DND-41 (cell line): Measurements from ENCODE around the gene ELK4.

Experiments
- ATAC-seq: fragments of 200-7000 bp; cut with Tn5 transposase; 3 replicates; pipeline ENCODE4 v1.9.1; 2021; ENCODE audit warnings: low read depth; ENCODE audit not compliant: insufficient read depth
- DNase-seq: peaks from one replicate; pipeline ENCODE4 v3.0.0-alpha.2; 2020
- H2AFZ ChIP-seq: 2 replicates; pipeline ENCODE4 v1.6.0; 2012; ENCODE audit warnings: low read depth, low read length
- H3K27ac ChIP-seq: 2 replicates; pipeline ENCODE4 v1.5.1; 2012; ENCODE audit warnings: low read length, inconsistent platforms
- H3K27me3 ChIP-seq: fragments of 200-600 bp; sonication (generic); 2 replicates; pipeline ENCODE4 v1.6.0; 2012; ENCODE audit warnings: low read length, mild to moderate bottlenecking, inconsistent platforms; ENCODE audit not compliant: insufficient read depth, poor library complexity
- H3K36me3 ChIP-seq: 2 replicates; pipeline ENCODE4 v1.5.1; 2012; ENCODE audit warnings: low read length, inconsistent platforms; ENCODE audit not compliant: insufficient read depth
- H3K4me1 ChIP-seq: 2 replicates; pipeline ENCODE4 v1.5.1; 2012; ENCODE audit warnings: mild to moderate bottlenecking, low read length; ENCODE audit not compliant: insufficient read depth
- H3K4me2 ChIP-seq: 2 replicates; pipeline ENCODE4 v1.6.0; 2012; ENCODE audit warnings: mild to moderate bottlenecking, moderate library complexity, low read length, inconsistent platforms; ENCODE audit not compliant: insufficient read depth
- H3K4me3 ChIP-seq, 2 experiments: fragments of 200-600 bp in 1 of 2; shearing (Covaris generic) in 1 of 2; 2 replicates each; pipeline ENCODE4 v1.5.1; 2012 to 2016; ENCODE audit warnings: inconsistent platforms in 2 of 2, low read length in 2 of 2, mild to moderate bottlenecking in 2 of 2, low read depth in 1 of 2, moderate library complexity in 1 of 2
- H3K79me2 ChIP-seq: 2 replicates; pipeline ENCODE4 v1.6.0; 2012; ENCODE audit warnings: low read length, inconsistent platforms; ENCODE audit not compliant: insufficient read depth
- H3K9ac ChIP-seq: 2 replicates; pipeline ENCODE4 v1.6.0; 2012; ENCODE audit warnings: low read depth, mild to moderate bottlenecking, inconsistent platforms, low read length, moderate library complexity
- H3K9me3 ChIP-seq: 2 replicates; pipeline ENCODE4 v1.5.1; 2012; ENCODE audit warnings: low read length, moderate library complexity, mild to moderate bottlenecking, inconsistent platforms; ENCODE audit not compliant: insufficient read depth, severe bottlenecking
- H4K20me1 ChIP-seq: 2 replicates; pipeline ENCODE4 v1.6.0; 2012; ENCODE audit warnings: low read length; ENCODE audit not compliant: insufficient read depth
- EZH2 ChIP-seq: IDR thresholded peaks from 3 replicates; pipeline ENCODE4 v1.6.1; 2012; ENCODE audit warnings: borderline replicate concordance, low read depth, mild to moderate bottlenecking, moderate library complexity, low read length, inconsistent platforms; ENCODE audit not compliant: severe bottlenecking
- TF ChIP-seq, protein P1 (sequence below): IDR thresholded peaks from 2 replicates; pipeline ENCODE4 v1.5.1; 2012; ENCODE audit warnings: borderline replicate concordance, low read length, moderate library complexity, mild to moderate bottlenecking; ENCODE audit not compliant: poor library complexity, severe bottlenecking; ENCODE audit errors: extremely low read depth

Gene ELK4

DNA sequence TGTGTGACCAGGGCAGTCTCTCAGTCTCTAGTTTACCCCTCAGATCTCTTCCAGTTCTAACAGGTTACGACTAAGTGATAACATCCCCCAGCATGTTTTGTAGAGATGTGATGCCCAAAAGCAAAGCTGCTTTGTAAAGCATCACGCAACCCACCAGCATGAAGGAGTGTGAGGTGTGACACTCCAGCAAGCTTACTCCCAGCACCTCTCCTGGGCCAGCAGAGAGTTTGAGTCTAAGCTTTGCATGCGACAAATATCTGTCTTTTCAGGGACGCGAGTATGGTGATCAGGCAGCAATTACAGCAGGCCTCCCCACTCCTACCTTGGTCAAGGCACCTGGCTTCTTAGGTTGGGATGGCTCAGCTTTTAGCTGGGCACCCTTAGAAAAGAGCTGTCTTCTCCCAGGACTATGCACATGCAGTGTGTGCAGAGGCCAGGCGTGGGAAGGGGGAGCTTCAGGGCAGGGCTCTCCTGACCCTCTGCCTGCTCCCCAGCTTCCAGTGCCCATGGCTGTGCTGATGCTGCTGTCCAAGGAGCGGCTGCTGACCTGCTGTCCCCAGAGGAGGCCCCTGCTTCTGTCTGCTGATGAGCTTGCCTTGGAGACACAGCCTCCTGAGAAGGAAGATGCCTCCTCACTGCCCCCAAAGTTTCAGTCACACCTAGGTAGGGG, 48.2 kb downstream of the ELK4 start:
- H3K36me3 ChIP-seq = no peaks in the 10 kb centered on the region
- H3K4me3 ChIP-seq = no peak overlapping the region
- peaks cover 4% of the 10 kb centered on the region for H3K27me3 ChIP-seq
- no peaks in the 10 kb centered on the region for H3K79me2 ChIP-seq
- ATAC-seq (no peak), DNase-seq (no peak)
- no peak overlapping the region for H3K27ac ChIP-seq
- no peak overlapping the region for H3K4me2 ChIP-seq
- H2AFZ ChIP-seq = no peak overlapping the region
- H4K20me1 ChIP-seq = no peaks in the 10 kb centered on the region
- H3K9me3 ChIP-seq = no peaks in the 10 kb centered on the region
- H3K9ac ChIP-seq = no peak overlapping the region
- TF ChIP-seq, protein P1, sequence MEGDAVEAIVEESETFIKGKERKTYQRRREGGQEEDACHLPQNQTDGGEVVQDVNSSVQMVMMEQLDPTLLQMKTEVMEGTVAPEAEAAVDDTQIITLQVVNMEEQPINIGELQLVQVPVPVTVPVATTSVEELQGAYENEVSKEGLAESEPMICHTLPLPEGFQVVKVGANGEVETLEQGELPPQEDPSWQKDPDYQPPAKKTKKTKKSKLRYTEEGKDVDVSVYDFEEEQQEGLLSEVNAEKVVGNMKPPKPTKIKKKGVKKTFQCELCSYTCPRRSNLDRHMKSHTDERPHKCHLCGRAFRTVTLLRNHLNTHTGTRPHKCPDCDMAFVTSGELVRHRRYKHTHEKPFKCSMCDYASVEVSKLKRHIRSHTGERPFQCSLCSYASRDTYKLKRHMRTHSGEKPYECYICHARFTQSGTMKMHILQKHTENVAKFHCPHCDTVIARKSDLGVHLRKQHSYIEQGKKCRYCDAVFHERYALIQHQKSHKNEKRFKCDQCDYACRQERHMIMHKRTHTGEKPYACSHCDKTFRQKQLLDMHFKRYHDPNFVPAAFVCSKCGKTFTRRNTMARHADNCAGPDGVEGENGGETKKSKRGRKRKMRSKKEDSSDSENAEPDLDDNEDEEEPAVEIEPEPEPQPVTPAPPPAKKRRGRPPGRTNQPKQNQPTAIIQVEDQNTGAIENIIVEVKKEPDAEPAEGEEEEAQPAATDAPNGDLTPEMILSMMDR = no peak
- no peak for TF ChIP-seq EZH2
- H3K4me1 ChIP-seq = no peaks in the 10 kb centered on the region

DNA sequence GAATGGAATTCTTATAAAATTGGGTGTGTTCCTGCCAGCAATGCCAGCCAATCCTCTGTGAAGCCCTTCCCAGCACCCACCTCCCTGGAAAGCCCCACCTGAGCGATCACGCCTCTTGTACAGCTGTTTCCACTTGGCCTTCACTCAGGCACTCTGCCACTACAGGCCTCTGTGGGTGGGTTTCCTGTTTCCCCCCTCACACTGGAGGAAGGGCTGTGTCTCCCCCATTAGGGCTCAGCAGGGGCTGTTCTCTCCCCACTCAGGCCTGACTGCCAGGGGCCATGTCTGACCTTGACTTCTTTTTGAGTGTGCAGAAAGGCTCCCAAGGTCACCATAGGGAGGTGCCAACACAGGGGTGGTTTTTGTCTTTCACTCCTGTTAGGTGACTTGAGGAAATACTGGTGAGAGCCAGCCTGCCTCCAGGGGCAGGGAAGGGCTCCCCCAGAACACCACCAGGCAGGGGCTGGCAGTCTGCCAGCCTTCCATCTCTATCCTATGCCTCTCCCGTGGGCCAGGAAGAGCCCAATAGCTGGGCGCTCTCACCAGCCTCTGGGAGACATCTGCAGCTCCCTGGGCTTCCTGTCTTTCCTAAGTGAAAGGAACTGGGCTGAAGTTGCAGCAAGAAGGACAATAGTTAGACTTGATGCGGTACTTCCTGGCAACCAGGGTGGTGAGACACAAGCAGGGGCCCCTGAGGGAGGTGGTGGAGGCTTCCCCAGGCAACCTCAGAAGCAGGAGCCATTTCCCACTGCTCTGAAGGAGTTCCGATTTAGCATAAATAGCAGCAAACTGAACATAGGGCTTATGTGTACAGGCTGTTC, 49.1 kb downstream of the ELK4 start:
- no peak overlapping the region for H2AFZ ChIP-seq
- H3K27ac ChIP-seq = no peak overlapping the region
- DNase-seq (no peak), ATAC-seq (no peak)
- H3K27me3 ChIP-seq = peaks cover 11% of the 10 kb centered on the region
- H3K9ac ChIP-seq = no peak overlapping the region
- no peak overlapping the region for H3K4me2 ChIP-seq
- H3K4me3 ChIP-seq = no peak overlapping the region
- TF ChIP-seq, protein P1 = no peak
- no peak for TF ChIP-seq EZH2
- no peaks in the 10 kb centered on the region for H3K4me1 ChIP-seq
- H3K36me3 ChIP-seq = no peaks in the 10 kb centered on the region
- no peaks in the 10 kb centered on the region for H3K9me3 ChIP-seq
- no peaks in the 10 kb centered on the region for H4K20me1 ChIP-seq
- no peaks in the 10 kb centered on the region for H3K79me2 ChIP-seq

DNA sequence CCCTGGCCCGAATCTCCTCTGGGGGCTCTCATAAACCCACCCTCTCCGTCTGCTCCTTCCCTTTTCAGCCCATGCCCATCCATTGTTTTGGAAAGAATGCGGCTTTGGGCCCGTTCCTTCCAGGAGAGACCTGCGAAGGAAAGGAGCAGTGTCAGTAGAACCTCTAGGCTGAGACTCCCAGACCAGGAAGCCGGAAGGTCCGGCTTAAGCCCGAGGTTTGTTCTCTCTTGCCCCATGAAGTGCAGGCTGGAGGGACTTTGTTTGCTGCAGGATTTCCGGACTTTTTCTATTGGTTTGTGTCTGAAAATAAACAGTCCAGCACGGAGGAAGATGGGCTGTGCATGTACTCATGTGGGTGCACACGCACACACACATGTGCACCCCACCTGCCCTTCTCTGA, 49.8 kb downstream of the ELK4 start:
- ATAC-seq (no peak), DNase-seq (no peak)
- Histone ChIP-seq H3K4me3 (no peak overlapping the region), H3K79me2 (no peaks in the 10 kb centered on the region), H2AFZ (no peak overlapping the region), H3K4me1 (no peaks in the 10 kb centered on the region), H3K27ac (no peak overlapping the region), H3K27me3 (peaks cover 18% of the 10 kb centered on the region), H3K36me3 (no peaks in the 10 kb centered on the region), H3K4me2 (no peak overlapping the region), H4K20me1 (no peaks in the 10 kb centered on the region), H3K9me3 (no peaks in the 10 kb centered on the region), H3K9ac (no peak overlapping the region)
- TF ChIP-seq EZH2 = no peak
- TF ChIP-seq, protein P1 = no peak
